ENCODE measurements around the gene UGGT1. TPM values are rescaled to one million over a fixed set of nuclear protein-coding genes. Genes with fewer than 3 reads are reported as not detected.
A peak's percentile ranks its signal among the peaks of the same experiment; 100 is the strongest.

UGGT1 gene
- total RNA-seq, 6 experiments from 2014 or later: 31.4 to 96.5 (median 41.4) TPM

DNA sequence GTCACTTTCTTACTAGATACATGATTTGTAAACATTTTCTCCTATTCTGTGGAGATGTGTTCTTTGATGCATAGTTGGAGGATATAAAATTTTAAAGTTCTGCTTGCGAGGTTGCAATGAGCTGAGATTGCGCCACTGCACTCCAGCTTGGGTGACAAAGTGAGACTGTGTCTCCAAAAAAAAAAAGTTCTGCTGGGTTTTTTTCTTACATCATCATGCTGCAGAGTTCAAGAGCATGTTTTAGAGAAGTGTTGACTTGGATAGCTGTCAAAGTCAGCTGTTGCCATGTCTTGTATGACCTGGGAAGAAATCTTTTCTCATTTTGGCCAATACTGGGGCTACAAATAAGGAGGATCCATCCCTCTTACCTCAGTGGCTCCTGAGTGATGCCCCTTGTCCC is 71.3 kb downstream of the UGGT1 start:
- ATAC-seq (peak in 3 of 4 donors; percentile 30 to 65 (median 46)), DNase-seq (peak in 1 of 3 donors; percentile 33)
- no peaks in the 10 kb centered on the region for H3K9me3 ChIP-seq
- H3K27ac ChIP-seq: peak overlapping the region in 1 of 3 donors; percentile 15
- H3K27me3 ChIP-seq: no peaks in the 10 kb centered on the region
- H3K36me3 ChIP-seq: peaks cover 0 to 42% (median 14%) of the 10 kb centered on the region in 4 donors
- H3K4me1 ChIP-seq: peaks cover 0 to 6% (median 0%) of the 10 kb centered on the region in 4 donors
- TF ChIP-seq, protein P1, sequence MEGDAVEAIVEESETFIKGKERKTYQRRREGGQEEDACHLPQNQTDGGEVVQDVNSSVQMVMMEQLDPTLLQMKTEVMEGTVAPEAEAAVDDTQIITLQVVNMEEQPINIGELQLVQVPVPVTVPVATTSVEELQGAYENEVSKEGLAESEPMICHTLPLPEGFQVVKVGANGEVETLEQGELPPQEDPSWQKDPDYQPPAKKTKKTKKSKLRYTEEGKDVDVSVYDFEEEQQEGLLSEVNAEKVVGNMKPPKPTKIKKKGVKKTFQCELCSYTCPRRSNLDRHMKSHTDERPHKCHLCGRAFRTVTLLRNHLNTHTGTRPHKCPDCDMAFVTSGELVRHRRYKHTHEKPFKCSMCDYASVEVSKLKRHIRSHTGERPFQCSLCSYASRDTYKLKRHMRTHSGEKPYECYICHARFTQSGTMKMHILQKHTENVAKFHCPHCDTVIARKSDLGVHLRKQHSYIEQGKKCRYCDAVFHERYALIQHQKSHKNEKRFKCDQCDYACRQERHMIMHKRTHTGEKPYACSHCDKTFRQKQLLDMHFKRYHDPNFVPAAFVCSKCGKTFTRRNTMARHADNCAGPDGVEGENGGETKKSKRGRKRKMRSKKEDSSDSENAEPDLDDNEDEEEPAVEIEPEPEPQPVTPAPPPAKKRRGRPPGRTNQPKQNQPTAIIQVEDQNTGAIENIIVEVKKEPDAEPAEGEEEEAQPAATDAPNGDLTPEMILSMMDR (IDR thresholded peaks at IDR 0.05): no peak
- TF ChIP-seq POLR2A (IDR thresholded peaks at IDR 0.05): no peak
- intact Hi-C loops (cut with DNase I): no loop called here
- 82% methylated on average over 2 of the region's 2 CpGs for WGBS (ENCODE audit: insufficient coverage, low coverage, low lambda C conversion rate, missing lambda C conversion rate)
- no peak overlapping the region for H3K4me3 ChIP-seq

DNA sequence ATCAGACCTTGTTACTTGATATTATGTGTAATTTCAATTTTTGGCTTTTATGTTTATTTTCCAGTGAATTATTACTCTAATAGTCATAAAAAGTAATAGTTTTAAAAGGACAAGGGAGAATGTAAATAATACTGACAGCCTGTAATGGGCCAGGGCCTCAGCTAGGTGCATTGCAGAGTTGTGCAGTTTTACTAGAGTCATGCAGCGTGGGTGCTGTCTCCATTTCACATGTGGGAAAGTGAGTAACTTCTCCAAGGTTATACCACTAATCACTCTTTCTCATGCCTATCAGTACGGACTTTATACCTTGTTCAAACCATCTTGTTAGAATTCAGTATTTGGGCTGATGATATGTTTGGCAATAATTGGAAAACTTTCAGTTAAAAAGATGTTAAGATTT is 73.3 kb downstream of the UGGT1 start:
- no peak overlapping the region for H3K27ac ChIP-seq
- 79% methylated on average over 2 of the region's 2 CpGs for WGBS (ENCODE audit: insufficient coverage, low coverage, low lambda C conversion rate, missing lambda C conversion rate)
- H3K4me3 ChIP-seq: no peak overlapping the region
- DNase-seq (no peak), ATAC-seq (no peak)
- peaks cover 0 to 50% (median 16%) of the 10 kb centered on the region in 4 donors for H3K36me3 ChIP-seq
- peaks cover 0 to 3% (median 0%) of the 10 kb centered on the region in 4 donors for H3K4me1 ChIP-seq
- intact Hi-C loops (cut with DNase I): no loop called here
- H3K27me3 ChIP-seq: no peaks in the 10 kb centered on the region
- TF ChIP-seq POLR2A (IDR thresholded peaks at IDR 0.05): no peak
- TF ChIP-seq, protein P1 (IDR thresholded peaks at IDR 0.05): no peak
- no peaks in the 10 kb centered on the region for H3K9me3 ChIP-seq

DNA sequence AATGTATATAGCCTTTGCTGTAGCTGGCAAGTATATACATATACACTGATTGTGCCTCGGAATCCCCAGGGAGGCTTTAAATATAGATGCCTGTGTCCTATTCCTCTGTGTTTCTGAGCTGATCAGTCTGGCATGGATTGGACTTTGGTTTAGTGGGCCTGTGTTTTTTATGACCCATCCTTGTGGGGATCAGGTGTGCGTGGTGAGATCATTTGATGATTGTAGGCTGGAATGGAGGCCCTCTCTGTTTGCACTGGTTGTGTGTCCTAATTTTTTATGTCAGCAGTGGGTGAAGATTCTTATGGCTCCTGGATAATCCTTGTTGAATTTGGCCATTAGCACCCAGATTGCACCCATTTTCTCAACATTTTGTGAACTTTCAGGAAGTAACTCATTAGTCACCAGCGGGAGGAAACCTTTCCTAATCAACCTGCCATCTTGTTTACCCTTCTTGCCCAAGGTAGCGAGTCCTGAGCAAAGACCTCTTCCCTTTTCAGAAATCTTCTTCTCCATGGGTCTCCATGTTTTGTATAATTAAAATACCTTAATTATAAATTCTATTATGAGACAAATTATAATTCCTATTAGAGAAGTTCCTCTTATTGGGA is 75.8 kb downstream of the UGGT1 start:
- Histone ChIP-seq H3K27ac (peak overlapping the region in 1 of 3 donors; percentile 5), H3K4me1 (no peaks in the 10 kb centered on the region), H3K36me3 (peaks cover 0 to 50% (median 18%) of the 10 kb centered on the region in 4 donors), H3K9me3 (no peaks in the 10 kb centered on the region), H3K4me3 (no peak overlapping the region), H3K27me3 (no peaks in the 10 kb centered on the region)
- no peak for TF ChIP-seq POLR2A (IDR thresholded peaks at IDR 0.05)
- TF ChIP-seq, protein P1 (IDR thresholded peaks at IDR 0.05): no peak
- ATAC-seq (peak in 1 of 4 donors; percentile 33), DNase-seq (no peak)
- intact Hi-C loops (cut with DNase I): no loop called here
- 74% methylated on average over 4 of the region's 4 CpGs for WGBS (ENCODE audit: insufficient coverage, low coverage, low lambda C conversion rate, missing lambda C conversion rate)

DNA sequence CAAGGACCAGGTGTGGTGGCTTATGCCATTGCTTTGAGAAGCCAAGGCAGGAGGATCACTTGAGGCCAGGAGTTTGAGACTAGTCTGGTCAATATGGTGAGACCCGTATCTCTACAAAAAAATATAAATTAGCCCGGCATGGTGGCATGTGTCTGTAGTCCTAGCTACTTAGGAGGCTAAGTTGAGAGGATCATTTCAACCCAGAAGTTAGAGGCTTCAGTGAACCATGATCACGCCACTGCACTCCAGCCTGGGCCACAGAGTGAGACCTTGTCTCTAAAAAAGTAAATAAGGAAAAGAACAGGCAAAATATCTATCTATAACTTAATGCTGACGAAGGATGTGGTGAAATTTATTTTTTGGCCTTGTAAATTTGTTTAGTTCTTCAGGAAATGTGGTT is 78.1 kb downstream of the UGGT1 start:
- no peak for DNase-seq
- H3K27me3 ChIP-seq: no peaks in the 10 kb centered on the region
- ATAC-seq: peak in 2 of 4 donors; percentile 20 to 33
- no peak for TF ChIP-seq POLR2A (IDR thresholded peaks at IDR 0.05)
- TF ChIP-seq, protein P1 (IDR thresholded peaks at IDR 0.05): no peak
- no peaks in the 10 kb centered on the region for H3K9me3 ChIP-seq
- no CpG with 5 or more reads among the region's 4 CpGs for WGBS (ENCODE audit: insufficient coverage, low coverage, low lambda C conversion rate, missing lambda C conversion rate)
- no peak overlapping the region for H3K4me3 ChIP-seq
- peak overlapping the region in 2 of 3 donors; percentile 7 to 10 for H3K27ac ChIP-seq
- intact Hi-C loops (cut with DNase I): no loop called here
- H3K36me3 ChIP-seq: peaks cover 0 to 72% (median 28%) of the 10 kb centered on the region in 4 donors
- H3K4me1 ChIP-seq: no peaks in the 10 kb centered on the region
